CD4-positive, alpha-beta T cell treated with Interleukin-17A for 1 hour (primary cell): ENCODE results near the gene MPP7.

Source experiments
- DNase-seq: peaks from one replicate; pipeline ENCODE4 v3.0.0-alpha.2; 2020

The MPP7 gene

DNA sequence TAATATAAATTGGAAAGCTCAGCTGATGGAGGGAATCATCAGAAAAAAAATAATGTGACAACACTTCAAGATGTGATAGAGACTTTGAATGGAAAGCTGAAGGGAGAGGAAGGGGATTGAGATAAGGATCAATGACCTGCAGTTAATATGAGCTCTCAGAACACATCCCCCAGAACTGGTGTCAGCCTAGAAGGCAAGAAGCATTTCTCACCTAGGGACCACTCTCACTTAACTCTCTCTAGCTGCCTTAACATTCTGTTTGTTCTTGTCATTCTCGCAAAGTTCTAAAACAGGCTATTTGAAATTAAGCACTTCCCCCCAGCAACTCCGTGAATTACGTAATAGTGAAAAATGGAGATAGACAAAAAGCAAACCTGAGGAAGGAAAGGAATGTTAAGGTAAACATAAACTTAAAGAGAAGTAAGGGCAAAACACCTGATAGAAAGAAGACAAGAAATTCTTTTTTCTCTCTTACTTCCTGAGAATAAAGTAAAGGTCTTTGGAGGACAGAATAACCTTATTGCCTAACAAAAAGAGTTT lies 1.2 kb upstream of the MPP7 start:
- no peak for DNase-seq

DNA sequence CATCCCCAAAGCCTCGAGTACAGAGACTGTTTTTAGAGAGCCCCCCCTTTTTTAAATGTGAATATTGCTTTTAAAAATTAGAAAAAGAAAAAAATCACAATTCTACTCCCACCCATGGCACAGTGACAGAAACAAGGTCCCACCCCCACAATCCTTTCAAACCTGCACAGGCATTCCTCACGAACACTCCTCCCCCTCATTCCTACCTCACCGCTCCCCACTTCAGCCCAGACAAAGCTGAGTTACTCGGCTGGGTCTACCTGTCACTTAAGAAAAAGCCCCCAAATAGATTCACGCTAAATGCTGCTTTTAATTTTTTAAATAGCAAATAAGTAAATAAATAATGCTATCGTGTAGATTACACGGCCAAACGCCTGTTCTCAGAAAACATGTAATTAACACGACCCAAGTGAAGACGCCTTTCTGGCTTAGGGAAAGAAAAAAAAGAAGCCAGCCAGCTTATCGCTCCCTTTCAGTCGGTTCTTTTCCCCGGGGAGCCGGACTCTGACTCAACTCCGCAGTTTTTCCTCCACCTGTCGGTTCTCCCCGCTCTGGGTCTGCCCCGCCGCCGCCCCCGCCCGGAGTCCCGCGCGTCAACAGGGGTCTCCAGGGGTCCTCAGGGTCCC lies 739 bp downstream of the MPP7 start:
- no peak for DNase-seq

DNA sequence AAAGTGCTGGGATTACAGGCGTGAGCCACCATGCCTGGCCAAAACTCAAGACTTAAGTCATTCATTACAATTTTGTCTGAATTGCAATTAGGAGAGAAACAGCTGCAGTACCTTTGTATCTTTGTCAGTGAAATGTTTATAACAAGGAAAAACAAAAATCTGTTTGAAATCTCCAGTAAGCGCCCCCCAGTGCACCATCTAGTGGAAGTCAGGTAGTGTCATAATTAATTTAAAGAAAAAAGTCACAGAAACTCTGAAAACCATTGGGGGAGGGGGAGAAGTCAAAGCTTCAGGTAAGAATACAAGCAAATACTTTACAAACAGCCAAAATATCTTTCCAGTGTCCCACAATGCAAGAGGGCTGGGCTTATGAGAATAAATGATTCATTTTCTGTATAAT lies 2.8 kb downstream of the MPP7 start:
- peak; percentile 44 for DNase-seq

DNA sequence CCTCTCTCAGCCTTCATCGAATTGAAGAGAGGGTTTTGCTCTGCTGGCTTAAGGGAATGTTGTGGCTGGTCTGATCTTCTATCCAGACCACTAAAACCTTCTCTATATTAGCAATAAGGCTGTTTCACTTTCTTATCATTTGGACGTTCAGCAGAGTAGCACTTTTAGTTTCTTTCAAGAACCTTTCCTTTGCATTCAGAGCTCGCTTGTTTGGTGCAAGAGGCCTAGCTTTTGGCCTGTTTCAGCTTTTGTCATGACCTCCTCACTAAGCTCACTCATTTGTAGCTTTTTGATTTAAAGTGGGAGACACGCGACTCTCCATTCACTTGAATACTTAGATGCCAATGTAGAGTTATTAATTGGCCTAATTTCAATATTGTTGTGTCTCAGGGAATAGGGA lies 3.9 kb downstream of the MPP7 start:
- DNase-seq = no peak

DNA sequence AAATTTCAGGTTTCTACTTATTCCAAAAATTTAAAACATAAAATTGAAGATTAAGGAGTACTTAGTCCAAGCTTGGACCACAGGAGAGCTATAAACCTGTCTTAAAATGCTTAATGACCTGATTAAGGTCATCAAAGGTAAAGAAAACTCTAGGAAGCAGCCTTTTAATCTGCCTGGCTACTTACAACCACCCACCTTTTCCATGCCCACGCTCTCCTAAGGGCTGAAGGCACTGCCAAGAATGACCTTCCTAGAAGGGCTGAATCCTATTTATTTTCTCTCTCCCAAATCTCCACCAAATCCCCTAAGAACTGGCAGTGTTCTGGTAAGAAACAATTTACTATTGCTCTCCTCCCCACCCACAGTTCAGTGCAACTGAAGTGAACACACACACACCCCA lies 6.8 kb downstream of the MPP7 start:
- DNase-seq = no peak

DNA sequence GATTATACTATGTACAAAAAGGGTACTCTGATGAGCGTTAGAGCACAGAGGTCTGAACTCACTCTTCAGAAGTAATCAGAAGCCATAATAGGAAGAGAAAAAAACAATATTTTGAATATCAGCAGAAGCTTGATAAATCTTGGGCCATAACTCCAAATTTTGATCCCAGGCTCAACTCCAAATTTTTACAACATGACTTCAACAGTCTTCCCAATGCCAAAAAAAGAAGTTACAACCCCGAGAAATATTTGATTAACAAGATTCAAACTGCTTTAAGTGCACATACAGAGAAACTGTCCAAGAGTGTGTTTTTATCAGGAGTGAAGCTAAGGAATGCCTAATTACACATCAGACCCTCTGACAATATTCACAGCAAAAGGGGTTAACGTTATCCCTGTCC lies 7.5 kb downstream of the MPP7 start:
- DNase-seq = no peak

DNA sequence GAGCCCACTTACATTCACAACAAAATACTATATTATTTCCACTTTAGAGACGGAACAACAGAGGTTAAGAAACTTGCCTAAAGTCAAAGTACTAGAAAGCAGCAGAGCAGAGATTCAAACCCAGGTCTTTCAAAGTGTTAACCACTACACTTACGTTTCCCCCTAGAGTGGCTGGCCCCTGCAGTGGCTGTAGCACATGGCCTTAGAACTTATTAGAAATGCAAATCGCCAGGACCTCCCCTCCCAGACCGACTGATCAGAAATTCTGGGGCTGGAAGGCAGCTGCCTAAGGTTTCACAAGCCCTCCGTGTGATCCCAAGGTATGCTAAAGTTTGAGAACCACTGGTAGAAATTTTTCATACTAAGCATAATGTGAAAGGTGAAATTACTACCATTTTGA lies 8.1 kb downstream of the MPP7 start:
- no peak for DNase-seq

DNA sequence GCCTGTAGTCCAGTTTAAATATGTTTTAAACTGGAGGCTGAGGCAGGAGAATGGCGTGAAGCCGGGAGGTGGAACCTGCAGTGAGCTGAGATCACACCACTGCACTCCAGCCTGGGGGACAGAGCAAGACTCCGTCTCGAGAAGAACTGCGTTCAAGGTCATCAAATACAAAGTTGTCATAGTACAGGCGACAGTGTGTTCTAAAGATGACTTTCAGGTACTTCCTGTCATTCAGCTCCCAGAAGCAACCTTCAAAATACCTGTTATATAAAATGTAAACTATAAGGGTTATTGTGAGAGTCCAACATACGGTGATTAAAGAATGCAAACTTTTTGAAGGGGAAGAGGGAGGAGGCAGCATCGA lies 8.7 kb downstream of the MPP7 start:
- no peak for DNase-seq

DNA sequence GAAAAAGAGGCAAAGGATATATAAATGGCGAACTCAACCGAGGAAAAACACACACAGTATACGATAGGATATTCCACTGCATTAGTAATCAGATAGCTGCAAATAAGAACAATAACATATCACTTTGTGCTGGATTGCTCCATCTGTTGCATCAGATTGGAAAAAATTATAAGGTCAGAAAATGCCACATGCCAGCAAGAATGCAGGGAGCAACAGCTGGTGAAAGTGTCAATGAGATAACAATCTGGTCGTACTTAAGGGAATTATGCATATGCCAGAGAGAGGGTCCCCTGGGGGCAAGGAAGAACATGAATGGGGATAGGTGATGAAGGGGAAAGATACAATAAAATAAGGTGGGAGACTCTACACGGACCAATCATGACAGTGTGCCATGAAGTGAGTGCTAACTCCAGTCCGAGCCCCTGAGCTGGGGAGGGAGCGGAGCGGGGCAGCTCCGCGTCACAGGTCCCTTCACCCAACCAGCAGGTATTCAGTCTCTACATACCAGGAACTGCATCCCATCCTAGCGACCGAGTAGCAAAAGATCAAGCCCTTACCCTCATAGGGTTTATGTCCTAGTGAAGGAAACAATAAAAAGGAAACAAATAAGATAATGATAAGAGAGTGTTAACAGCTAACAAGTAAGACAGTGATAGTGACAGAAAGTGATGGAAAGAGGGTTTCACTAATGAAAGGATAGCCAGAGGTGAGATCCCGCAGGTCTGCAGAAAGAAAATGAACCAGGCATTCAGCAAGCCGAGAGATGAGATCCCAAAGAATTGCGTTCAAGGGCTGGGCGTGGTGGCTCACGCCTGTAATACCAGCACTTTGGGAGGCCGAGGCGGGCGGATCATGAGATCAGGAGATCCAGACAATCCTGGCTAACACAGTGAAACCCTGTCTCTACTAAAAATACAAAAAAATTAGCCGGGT lies 9.4 kb downstream of the MPP7 start:
- DNase-seq = no peak

DNA sequence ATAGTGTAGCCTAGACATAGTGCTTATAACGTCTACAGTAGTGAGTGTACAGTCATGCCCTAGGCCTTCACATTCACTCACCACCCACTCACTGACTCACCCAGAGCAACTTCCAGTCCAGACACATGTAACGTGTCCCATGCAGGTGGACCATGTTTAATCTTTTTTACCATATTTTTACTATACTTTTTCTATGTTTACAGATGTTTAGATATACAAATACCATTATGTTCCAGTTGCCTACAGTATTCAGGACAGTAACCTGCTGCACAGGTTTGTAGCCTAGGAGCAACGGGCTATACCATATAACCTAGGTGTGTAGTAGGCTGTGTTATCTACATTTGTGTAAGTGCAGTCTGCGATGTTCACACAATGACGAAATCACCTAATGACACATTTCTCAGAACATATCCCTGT lies 11.0 kb downstream of the MPP7 start:
- DNase-seq = no peak

DNA sequence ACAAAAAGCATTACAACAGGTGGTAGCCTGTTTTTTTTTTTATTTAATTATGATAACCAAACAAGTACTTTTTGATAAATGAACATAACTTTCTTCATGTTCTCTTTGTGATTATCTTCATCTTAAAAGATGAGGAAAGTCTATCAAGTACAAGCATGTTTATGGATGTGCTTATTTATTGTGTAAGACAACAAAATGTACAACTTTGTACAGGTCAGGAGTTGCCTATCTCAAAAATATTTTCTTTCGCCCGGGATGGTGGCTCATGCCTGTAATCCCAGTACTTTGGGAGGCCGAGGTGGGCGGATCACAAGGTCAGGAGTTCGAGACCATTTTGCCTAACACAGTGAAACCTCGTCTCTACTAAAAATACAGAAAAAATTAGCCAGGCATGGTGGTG lies 17.0 kb downstream of the MPP7 start:
- no peak for DNase-seq

DNA sequence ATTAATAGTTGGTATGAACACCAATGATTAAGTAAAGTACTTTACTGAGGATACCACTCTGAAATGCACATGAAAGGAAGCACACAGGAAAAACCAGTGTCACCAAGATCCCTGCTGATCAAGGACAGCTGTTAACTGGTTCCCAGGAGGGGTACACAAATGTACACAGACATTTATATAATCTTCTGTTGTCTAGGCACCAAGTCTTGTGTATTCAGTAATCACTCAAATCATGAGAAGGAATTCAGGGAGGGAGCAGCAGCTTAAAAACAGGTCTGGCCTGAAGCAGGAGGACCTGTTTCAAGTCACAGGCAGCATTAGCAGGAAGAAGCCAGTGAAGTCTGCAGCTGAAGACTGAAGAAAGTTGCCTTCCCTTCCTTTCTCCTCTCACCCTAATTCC lies 18.7 kb downstream of the MPP7 start:
- no peak for DNase-seq

DNA sequence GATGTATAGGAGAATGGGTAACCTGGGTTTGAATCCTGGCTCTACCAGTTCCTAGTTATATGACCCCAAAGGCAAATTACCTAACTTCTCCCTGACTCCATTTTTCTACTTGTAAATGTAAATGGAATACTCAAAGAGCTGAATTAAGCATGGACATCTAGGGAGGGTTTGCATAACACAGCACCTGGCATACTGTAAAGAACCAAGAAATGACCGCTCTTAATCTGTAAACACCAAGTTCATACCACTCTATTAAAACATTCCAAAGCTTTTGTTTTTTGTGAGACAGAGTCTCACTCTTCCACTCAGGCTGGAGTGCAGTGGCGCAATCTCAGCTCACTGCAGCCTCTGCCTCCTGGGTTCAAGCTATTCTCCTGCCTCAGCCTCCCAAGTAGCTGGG lies 19.6 kb downstream of the MPP7 start:
- no peak for DNase-seq

DNA sequence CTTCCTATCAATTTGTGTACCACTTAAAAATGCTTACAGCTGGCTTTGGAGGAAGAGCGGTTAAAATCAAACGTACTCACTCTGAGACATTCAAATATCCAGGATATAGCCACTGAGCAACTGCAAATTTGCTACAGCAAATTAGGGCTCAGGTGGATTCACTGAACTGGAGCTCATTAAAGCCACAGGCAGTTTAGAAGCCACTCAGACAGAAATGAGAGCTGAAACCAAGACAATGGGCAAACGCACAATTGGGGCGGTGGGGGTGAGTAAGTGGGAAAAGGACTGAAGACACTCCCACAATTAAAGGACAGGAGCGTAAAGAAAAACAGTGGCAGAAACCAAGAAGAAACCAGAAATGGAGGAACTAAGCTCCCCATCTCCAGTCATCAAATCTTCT lies 20.5 kb downstream of the MPP7 start:
- DNase-seq = no peak

DNA sequence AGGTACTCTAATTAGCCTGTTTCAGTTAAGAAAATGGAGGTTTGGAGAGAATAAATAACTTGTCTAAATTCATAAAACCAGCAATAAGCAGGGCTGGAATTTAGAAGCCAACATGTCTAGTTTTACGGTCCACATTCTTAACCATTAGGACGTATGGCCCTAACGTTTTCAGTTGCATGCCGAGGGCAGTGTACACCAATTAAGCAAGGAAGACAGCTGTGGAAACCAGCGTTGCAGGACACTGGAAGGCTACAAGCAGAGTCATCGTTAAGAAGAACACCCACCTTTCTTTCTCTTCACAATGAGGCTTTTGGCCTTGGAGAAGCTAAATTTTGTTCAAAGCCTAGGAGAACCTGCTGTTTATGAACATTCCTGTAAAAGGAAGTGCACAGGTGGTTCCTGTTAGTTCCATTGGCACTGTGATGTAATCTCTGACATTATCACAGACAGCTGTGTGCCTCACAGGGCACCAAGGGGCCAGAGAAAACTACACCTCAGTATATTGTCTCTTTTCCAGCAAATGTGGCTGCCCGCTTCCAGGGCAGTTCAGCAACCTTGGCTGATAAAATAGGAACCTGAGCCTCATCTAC lies 21.0 kb downstream of the MPP7 start:
- no peak for DNase-seq

DNA sequence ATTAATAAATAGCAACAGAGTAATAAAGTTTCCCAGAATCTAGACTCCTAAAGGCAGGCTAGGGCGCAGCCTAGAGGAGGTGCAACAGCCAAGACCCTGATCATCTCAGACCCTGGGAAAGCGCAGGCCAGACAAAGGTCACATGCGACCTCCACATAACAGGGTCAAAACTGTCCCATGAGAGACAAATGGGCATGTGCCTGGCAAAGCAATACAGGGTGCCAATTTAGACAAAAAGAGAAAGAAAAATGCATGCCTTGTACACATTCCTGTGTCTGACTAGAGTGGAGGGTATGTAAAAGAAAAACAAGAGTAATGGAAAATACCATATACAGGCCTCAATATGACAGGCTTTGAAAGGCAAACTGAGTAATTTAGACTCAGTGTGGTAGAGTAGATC lies 22.2 kb downstream of the MPP7 start:
- no peak for DNase-seq

DNA sequence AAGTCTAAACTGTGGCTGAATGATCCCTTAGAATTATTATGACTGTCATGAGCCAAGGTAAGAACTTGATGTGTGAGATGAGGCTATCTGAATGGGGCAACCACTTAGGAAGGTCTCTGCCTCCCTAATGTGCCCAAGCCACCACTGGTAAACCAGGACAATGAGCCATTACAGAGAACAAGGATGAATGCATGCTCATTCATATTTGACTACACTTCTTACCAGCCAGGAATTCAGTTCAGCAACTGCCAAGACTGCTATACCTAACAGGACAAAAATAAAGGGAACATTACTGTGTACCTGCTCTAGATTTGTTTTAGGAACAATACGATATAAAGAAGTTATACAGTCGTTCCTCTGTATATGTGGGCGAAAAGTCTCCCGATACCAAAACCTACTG lies 23.0 kb downstream of the MPP7 start:
- DNase-seq = no peak

DNA sequence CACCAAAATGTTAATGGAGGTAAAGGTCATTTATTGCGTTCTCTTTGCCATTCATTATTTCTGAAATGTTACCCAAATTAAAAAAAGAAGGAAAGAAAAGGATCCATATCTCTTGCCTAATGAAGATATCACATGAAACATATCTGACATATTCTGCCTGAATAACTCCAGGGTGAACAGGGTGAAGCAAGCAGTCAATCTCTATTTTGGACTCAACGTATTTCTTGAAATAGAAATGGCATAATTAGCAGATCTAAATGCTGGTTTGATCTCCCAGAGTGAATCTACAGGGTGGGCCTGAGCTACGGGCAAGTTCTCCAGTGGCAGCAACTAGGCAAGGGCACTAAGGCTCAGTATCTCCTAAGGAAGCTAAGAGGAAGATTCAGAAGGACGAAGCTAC lies 24.0 kb downstream of the MPP7 start:
- no peak for DNase-seq

DNA sequence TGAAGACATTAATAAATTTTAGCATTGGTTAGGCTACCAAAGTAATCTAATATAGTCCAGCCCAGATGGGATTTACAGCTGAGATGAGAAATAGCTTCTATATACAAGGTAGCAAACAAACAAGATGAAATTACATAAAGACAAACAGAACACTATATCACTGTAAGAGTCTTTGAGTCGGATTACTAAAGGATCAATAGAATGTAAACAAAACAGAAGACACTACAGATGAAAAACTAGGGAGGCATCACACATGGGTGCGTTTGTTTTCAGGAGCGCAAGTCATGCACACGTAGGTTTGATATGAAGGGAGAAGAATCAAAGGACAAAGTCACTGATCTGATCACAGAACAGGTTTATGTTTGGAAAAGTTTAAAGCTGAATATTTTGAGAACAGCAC lies 26.5 kb downstream of the MPP7 start:
- no peak for DNase-seq

DNA sequence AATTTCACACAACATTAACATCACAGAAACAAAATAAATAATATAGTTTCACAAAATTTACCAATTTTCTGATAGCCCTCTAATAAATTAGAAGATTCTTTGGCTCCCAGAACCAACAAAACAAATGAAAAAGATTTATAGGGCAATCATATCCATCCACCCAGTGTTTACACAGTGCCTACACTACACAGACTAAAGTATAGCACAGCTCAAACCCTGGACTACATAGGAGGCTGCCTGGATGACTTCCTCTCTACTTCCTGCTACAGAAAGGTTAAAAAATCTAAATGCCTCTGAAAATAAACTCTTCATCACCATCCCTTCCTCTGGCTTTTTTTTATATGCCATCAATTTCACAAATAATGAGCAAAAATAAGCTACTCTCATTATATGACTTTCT lies 28.4 kb downstream of the MPP7 start:
- DNase-seq = no peak

DNA sequence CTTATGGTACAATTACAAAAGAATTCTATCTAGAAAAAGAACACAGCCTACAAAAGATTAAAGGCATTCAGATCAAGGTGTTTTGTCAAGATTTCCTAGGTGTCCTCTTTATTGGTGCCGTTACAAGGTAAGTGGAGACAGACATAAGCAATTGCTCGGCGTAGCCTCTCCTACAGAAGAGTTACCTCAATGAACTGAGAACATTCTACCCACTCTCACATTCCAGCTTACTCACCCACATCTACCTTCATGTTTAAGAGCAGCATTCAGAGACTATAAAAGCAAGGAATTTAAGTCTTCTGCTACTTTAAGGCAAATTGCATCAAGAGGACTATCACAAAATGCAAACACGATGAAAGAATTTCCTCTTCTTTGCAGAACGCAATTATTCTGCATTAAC lies 29.5 kb downstream of the MPP7 start:
- DNase-seq = no peak

DNA sequence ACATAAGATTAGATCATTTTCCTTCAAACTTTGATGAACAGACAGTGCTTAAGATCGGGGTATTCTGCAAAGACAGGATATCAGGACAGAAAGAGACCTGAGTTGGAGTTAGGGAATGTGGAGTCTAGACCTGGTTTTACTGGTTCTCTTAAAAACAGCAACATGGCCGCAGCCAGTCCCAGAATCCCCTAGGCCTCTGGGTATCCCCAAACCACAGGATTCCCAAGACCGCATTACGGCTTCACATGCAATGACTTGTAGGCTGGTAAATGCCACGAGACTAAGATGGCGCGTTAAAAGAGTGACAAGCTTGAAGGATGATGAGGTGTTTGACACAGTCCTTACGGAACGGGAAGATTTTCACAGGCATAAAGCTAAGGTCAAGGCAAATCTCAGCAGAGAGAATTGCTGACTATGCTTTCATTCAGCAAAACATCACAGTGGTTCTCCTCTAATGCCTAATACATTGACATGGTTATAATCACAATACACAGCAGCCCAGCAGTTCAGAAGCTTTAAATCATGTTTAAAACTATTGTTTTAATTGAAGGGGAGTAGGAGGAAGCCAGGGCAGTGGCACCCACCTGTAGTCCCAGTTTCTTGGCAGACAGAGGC lies 32.9 kb downstream of the MPP7 start:
- DNase-seq = no peak

DNA sequence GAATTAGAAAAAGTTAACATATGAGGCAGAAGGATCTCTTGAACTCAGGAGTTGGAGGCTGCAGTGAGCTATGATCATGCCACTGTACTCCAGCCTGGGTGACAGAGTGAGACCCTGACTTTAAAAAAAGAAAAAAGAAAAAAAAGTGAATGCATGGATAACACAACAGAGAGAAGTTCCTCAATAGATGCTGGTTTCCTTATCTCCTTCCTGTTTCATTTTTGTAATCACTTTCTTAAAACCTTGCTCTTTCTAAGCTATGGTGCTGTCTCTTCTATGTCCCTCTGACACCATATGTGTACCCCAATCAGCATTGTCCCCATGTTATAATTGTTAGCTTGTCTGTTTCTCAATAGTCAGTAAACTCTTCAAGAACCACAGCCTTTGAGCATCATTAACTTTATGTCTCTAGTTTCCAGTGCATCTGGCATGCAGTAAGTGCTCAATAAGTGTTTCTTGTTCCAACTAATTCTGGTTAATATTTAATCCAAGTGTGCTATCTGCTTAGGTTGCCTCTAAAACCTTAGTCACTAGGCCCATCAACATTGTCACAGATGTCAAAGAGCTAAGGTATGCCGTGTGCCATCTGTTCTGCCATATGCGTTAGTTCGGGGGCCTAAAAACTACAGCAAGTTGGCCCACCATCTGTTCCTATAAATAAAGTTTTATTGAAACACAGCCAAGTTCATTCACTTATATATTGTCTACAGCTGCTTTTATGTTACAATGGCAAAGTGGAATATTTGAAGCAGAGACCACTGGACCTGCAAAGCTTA lies 36.2 kb downstream of the MPP7 start:
- DNase-seq = no peak
